ENCODE measurements around the gene CBFA2T2. TPM values are rescaled to one million over a fixed set of nuclear protein-coding genes. Genes with fewer than 3 reads are reported as not detected.
"Not testable (repeated sequence)": the region's sequence is repeated elsewhere in the genome, so short reads cannot be mapped to it uniquely, and the experiment has no call there.

The CBFA2T2 gene
- total RNA-seq, 1 experiment from 2014 or later, result 22.3 TPM

GRCh38 chr20:33566781-33567603 lies 77.1 kb downstream of the CBFA2T2 start:
- in situ Hi-C loops (cut with HindIII; ENCODE audit: low sequenced_read_pairs), result no loop called here
- DNase-seq (ENCODE audit: low spot score), result no peak

DNA sequence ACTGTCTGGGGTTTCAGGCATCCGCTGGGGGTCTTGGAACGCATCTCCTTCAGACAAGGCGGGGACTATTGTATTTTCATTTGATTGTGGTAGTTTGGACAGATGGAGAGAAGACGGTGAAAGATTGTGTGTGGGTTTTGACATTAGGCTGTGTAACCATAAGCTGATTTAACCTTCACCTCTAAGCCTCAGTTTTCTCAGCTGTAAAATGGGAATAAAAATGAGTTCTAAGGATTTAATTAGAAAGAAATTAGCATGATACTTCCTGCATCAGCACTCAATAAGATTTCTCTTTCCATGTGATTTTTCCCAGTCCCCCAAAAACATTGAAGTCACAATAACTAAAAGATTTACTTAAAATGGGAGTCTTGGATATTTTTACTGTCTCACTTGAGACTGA lies 78.1 kb downstream of the CBFA2T2 start:
- in situ Hi-C loops (cut with HindIII; ENCODE audit: low sequenced_read_pairs), result no loop called here
- DNase-seq (ENCODE audit: low spot score), result no peak

- in situ Hi-C loops (cut with HindIII; ENCODE audit: low sequenced_read_pairs), result no loop called here
- no peak for DNase-seq (ENCODE audit: low spot score)
Observed at GRCh38 chr20:33568378-33568777, 78.5 kb downstream of the CBFA2T2 start.

DNA sequence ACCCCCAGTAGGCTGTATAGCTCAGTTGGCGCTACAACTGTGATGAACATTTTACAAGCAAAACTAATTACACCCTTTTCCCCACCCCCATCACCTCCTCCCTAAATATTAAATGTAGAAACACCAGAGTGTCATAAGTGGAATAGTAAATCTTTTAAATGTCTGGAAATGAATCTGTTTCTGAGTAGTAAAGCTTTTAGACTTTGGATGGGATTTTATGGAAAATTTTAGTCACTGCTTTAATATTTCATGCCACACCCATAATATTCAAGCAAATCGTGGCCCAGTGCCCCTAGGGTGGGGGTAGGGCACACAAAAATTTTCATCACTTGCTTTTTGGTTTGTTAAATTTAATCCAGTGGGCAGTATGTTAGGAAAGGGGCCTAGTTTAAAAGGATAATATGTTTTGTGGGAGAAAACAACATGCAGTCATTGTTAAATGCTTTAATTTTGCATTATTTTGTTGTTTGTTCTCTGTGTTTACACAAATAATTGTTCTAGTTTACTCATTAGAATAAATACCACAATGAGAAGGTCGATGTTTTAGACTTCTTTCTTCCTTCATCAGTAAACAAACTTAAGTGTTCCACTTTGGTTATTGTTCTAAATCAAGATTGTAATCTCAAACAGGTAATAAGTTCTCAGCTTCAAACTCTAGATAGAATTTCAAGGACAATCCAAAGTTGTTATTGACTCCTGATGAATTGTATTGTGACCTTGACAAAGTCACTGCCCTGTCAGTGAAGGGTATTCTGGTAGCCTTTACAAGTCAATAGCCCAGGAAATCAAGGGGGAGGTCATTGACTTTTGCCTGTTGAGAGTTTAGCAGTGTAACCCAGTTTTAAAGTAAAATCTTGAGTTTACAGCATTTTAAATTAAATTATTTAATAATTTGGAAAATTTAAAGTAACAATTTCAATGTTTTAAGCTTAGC lies 79.2 kb downstream of the CBFA2T2 start:
- DNase-seq (ENCODE audit: low spot score), result no peak
- in situ Hi-C loops (cut with HindIII; ENCODE audit: low sequenced_read_pairs), result no loop called here

DNA sequence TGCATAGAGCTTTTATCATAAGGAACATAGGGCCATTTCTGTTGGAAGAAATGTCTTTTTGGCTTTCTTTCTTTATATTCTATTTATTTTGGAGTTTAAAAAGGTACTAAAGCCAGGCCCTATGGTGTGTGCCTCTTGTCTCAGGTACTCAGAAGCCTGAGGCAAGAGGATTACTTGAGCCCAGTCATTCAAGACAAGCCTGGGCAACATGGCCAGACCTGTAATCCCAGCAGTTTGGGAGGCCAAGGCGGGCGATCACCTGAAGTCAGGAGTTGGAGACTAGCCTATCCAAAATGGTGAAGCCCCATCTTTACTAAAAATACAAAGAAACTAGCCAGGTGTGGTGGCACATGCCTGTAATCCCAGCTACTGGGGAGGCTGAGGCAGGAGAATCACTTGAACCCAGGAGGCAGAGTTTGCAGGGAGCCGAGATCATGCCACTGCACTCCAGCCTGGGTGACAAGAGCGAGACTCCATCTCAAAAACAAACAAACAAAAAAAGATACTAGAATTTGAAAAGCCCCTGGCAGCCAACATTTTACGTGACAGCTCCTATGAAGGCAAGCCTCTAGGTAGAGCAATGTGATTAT lies 80.0 kb downstream of the CBFA2T2 start:
- no peak for DNase-seq (ENCODE audit: low spot score)
- in situ Hi-C loops (cut with HindIII; ENCODE audit: low sequenced_read_pairs), result no loop called here

DNA sequence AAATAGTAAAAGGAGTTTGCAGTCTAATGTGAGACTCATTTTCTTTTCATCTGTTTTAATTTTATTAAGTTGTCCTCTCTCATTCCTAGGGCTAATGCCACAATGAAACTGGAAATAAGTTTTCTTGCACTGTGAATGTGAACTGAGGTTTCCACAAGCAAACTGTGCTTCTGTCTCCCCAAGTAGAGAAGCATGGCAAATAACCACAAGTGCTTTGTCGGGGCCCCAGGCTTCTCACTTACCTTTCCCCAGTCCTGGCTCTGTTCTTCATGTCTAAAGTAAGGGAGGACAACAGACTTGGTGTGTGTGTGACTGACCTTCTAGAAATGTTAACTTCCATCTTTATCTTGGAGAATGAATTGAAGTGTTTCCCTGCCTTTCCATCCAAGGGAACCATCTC lies 80.8 kb downstream of the CBFA2T2 start:
- in situ Hi-C loops (cut with HindIII; ENCODE audit: low sequenced_read_pairs), result no loop called here
- no peak for DNase-seq (ENCODE audit: low spot score)

GRCh38 chr20:33573268-33573667 lies 83.4 kb downstream of the CBFA2T2 start:
- DNase-seq (ENCODE audit: low spot score); in situ Hi-C loops (cut with HindIII; ENCODE audit: low sequenced_read_pairs): not testable (repeated sequence)

GRCh38 chr20:33575282-33575681 lies 85.4 kb downstream of the CBFA2T2 start:
- in situ Hi-C loops (cut with HindIII; ENCODE audit: low sequenced_read_pairs), result no loop called here
- no peak for DNase-seq (ENCODE audit: low spot score)

DNA sequence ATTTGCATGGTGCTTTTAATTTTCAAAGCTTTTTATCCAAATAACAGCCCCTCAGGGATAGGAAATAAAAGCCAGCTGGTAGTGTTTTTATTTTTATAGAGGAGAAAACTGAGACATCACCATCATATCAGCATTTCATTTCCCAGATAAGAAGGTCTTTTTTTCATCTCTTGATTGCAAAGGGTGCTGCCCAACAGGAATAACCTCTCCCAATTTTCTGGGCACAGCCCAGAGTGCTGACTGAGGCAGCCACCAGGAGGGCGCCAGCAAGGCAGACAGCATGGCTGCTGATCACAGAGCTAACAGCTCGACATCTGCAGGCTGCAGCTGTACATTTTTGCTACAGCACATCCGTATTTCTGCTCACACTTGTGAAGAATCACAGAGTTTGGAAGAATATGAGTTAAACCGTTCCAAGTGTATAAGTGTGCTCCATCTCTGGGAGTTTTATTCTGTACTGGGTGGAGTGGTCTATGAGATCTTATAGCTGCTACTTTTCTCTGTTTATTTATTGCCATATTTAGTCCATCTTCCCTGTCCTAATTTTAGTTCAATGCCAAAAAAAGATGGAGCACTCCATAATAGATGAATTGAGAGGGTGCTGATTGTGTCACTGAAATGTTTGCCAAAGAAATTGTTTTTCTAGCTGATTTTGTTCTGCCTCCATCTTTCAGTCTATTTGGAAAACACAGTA lies 86.7 kb downstream of the CBFA2T2 start:
- DNase-seq (ENCODE audit: low spot score), result no peak

DNA sequence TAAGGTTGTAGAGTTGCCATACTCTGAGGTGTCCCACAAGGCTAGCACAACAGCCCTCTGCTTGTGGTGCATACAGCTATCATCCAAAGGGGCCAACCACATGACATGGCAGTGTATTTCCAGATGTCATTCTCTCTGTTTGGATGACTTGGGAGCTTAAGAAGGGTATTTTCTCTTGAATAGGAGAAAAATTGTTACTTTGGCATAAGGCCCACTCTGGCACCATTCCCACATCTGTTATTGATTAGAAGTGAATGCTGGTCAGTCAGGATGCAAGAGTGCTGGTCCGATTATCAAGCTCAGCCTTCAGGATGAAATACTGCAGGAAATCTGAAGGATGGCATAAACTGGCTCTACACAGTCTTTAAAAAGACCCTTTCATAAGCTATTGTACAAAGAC lies 88.6 kb downstream of the CBFA2T2 start:
- in situ Hi-C loops (cut with HindIII; ENCODE audit: low sequenced_read_pairs), result no loop called here

More for the DNA sequence above, 86.7 kb downstream of the CBFA2T2 start:
- in situ Hi-C loops (cut with HindIII; ENCODE audit: low sequenced_read_pairs), result no loop called here

GRCh38 chr20:33583143-33583542 lies 93.2 kb downstream of the CBFA2T2 start:
- in situ Hi-C loops (cut with HindIII; ENCODE audit: low sequenced_read_pairs), result no loop called here
- DNase-seq (ENCODE audit: low spot score), result no peak

More for the DNA sequence above, 88.6 kb downstream of the CBFA2T2 start:
- no peak for DNase-seq (ENCODE audit: low spot score)

DNA sequence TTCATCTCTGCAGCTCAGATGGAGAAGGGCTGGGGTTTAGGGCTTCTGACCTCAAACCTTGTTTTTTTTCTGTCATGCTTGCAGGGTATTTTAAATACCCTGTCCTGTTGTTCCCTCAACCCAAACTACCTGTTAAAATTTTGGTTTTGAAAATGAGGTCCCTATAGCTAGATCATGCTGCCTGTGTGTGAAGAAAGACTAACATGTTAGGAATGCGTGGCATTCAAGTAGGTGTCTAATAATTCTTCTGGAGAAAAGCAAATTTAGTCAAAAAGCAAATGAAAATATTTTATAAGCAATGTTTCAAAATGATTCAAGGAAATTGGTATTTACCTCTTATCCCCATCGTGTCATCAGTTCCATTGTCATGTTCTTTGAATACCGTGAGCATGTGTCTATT lies 95.1 kb downstream of the CBFA2T2 start:
- no peak for DNase-seq (ENCODE audit: low spot score)
- in situ Hi-C loops (cut with HindIII; ENCODE audit: low sequenced_read_pairs), result no loop called here

DNA sequence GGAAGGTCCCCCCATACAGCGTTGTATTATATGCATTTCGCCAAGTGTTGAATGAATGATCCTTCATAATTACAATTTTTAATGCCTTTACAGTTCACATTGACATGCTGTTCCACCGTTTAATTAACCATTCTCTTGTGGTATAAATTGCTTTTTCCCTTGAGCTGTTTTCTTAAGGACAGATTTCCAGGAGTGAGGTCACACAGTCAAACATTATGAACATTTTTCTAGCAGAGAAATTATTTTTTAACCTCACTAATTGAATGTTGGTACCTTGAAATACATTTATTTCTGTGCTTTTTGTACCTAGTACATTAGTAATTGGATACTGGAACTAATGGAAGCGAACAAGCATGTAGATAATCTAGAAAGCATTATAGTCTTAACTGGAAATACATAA lies 95.5 kb downstream of the CBFA2T2 start:
- in situ Hi-C loops (cut with HindIII; ENCODE audit: low sequenced_read_pairs), result no loop called here
- DNase-seq (ENCODE audit: low spot score), result no peak

DNA sequence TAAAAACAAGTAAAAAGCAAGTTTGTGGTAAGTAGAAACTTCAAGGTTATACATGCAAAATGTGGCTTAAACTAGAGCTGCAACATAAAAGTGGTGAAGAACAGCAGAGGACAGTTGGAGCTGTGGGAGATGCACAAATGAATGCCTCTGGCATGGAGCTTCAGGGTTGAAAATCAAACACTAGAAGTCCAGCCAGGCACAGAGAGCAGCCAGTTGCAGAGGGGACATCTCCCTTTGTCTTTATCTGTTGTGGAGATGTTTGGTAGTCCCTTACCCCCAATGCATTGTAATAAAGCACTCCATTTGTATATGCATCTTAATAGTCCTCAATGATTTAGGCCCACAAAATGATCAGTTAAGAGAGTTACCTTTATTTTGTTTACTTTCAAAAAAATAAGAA lies 99.2 kb downstream of the CBFA2T2 start:
- DNase-seq (ENCODE audit: low spot score), result no peak
- in situ Hi-C loops (cut with HindIII; ENCODE audit: low sequenced_read_pairs), result no loop called here

- DNase-seq (ENCODE audit: low spot score); in situ Hi-C loops (cut with HindIII; ENCODE audit: low sequenced_read_pairs): not testable (repeated sequence)
Observed at GRCh38 chr20:33591901-33592300, 102.0 kb downstream of the CBFA2T2 start.

GRCh38 chr20:33594743-33595142 lies 104.8 kb downstream of the CBFA2T2 start:
- in situ Hi-C loops (cut with HindIII; ENCODE audit: low sequenced_read_pairs), result no loop called here
- DNase-seq (ENCODE audit: low spot score), result no peak

- in situ Hi-C loops (cut with HindIII; ENCODE audit: low sequenced_read_pairs), result no loop called here
Observed at GRCh38 chr20:33600414-33600813, 110.5 kb downstream of the CBFA2T2 start.

DNA sequence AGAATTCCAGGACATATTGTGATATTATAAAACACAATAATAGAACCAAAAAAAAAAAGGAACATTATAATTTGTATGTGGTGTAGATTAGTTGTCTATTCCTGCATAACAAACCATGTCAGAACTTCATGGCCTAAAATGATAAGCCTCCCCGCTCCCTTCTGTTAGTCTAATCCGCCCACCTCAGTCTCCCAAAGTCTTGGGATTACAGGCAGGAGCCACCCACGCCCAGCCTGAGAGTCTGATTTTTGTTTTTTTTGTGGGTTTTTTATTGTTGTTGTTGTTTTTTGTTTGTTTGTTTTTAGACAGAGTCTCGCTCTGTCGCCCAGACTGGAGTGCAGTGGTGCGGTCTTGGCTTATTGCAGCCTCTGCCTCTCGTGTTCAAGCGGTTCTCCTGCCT lies 111.1 kb downstream of the CBFA2T2 start:
- in situ Hi-C loops (cut with HindIII; ENCODE audit: low sequenced_read_pairs), result no loop called here
- no peak for DNase-seq (ENCODE audit: low spot score)

More at GRCh38 chr20:33600414-33600813, 110.5 kb downstream of the CBFA2T2 start:
- no peak for DNase-seq (ENCODE audit: low spot score)

- in situ Hi-C loops (cut with HindIII; ENCODE audit: low sequenced_read_pairs), result no loop called here
- DNase-seq (ENCODE audit: low spot score), result no peak
Observed at GRCh38 chr20:33601861-33602260, 112.0 kb downstream of the CBFA2T2 start.
